Kidney (tissue), 14 donors: Measurements from ENCODE around the gene AQP3. TPM values are rescaled to one million over a fixed set of nuclear protein-coding genes. Genes with fewer than 3 reads are reported as not detected.

Experiments
- DNase-seq, 5 donors: peaks; one replicate each; pipeline ENCODE4 v3.0.0-alpha.2; 2013 to 2020
- FAIRE-seq: peaks from 2 replicates; lab custom pipeline; 2012; peaks lifted over from hg19 to GRCh38; lab: Jason Lieb, UNC
- H3K27ac ChIP-seq, 2 donors: one replicate each; pipeline ENCODE4 v1.7.0; 2013; ENCODE audit warnings: low read depth in 2 of 2, low read length in 2 of 2, inconsistent platforms in 1 of 2
- H3K27me3 ChIP-seq: one replicate; pipeline ENCODE4 v1.7.1; 2013; ENCODE audit warnings: low read length, inconsistent platforms; ENCODE audit not compliant: control insufficient read depth, insufficient read depth
- H3K36me3 ChIP-seq, 3 donors: one replicate each; pipeline versions ENCODE4 v1.7.0 to v1.7.1; 2013; ENCODE audit warnings: low read length in 3 of 3, control low read depth in 1 of 3, inconsistent platforms in 1 of 3; ENCODE audit not compliant: insufficient read depth in 3 of 3, control insufficient read depth in 2 of 3
- H3K4me1 ChIP-seq, 3 donors: one replicate each; pipeline versions ENCODE4 v1.7.0 to v1.7.1; 2013; ENCODE audit warnings: low read length in 3 of 3, inconsistent platforms in 1 of 3, low read depth in 1 of 3; ENCODE audit not compliant: control insufficient read depth in 2 of 3, insufficient read depth in 2 of 3
- H3K4me3 ChIP-seq, 3 donors: one replicate each; pipeline versions ENCODE4 v1.7.0 to v1.8.1; 2013; ENCODE audit warnings: low read length in 3 of 3, control low read depth in 1 of 3, inconsistent platforms in 1 of 3
- H3K9ac ChIP-seq, 3 donors: one replicate each; pipeline versions ENCODE4 v1.7.0 to v1.7.1; 2013; ENCODE audit warnings: low read length in 3 of 3, control low read depth in 1 of 3, inconsistent platforms in 1 of 3
- H3K9me3 ChIP-seq, 3 donors: one replicate each; pipeline versions ENCODE4 v1.7.0 to v1.7.1; 2013; ENCODE audit warnings: low read length in 3 of 3, control low read depth in 1 of 3, inconsistent platforms in 1 of 3; ENCODE audit not compliant: control insufficient read depth in 2 of 3, insufficient read depth in 1 of 3
- CTCF ChIP-seq: IDR thresholded peaks from 3 replicates; pipeline ENCODE4 v1.5.1; 2012; ENCODE audit warnings: mild to moderate bottlenecking, moderate library complexity, borderline replicate concordance; ENCODE audit not compliant: insufficient read depth; ENCODE audit errors: extremely low read depth
- intact Hi-C: fragments of 100-400 bp; cut with DNase I; formaldehyde crosslinking; loops from one replicate; pipeline ENCODE4 v1.11.1; 2022
- polyA plus RNA-seq: library from polyadenylated mRNA; stranded (reverse); fragments of 350-450 nt; fragmentation: Illumina TruSeq; extraction: RNeasy Lipid Tissue Mini Kit (QIAGEN cat#74804); gene quantifications from one replicate; pipeline ENCODE4 v1.2.3, GENCODE V29; 2014; ENCODE audit warnings: low read depth, low replicate concordance; ENCODE audit not compliant: insufficient read depth
- total RNA-seq: library from RNA; stranded (reverse); fragmentation: NEBNext Ultra II Directional; extraction: Animal tissue kit (Norgen Biotek cat#: 25700); gene quantifications from one replicate; pipeline ENCODE4 v1.2.1, GENCODE V29; 2021
- donor health status: control.
- donor health status: control.
- donor health status: control.
- donor health status: control.
- donor health status: control.
- donor health status: DM: yes; HTN: yes; CAD: no.
- donor health status: Normal renal cell carcinoma (clear cell type).

The AQP3 gene
- total and polyA plus RNA-seq, 2 donors from 2014 or later, result 135 to 401 TPM

- Histone ChIP-seq H3K4me3 (no peak overlapping the region), H3K27ac (no peak overlapping the region), H3K9ac (no peak overlapping the region), H3K9me3 (no peaks in the 10 kb centered on the region), H3K4me1 (peaks cover 0 to 8% (median 0%) of the 10 kb centered on the region in 3 donors), H3K36me3 (no peaks in the 10 kb centered on the region), H3K27me3 (no peaks in the 10 kb centered on the region)
- DNase-seq, result no peak
- intact Hi-C loops, result no loop called here
- FAIRE-seq, result no peak
- no peak for TF ChIP-seq CTCF
Observed at GRCh38 chr9:33414889-33415500, 32.4 kb downstream of the AQP3 start.

GRCh38 chr9:33414268-33414667, 33.1 kb downstream of the AQP3 start:
- no peaks in the 10 kb centered on the region for H3K27me3 ChIP-seq
- DNase-seq, result no peak
- no peak overlapping the region for H3K27ac ChIP-seq
- no peaks in the 10 kb centered on the region for H3K9me3 ChIP-seq
- no peak for FAIRE-seq
- intact Hi-C loops, result no loop called here
- no peak overlapping the region for H3K4me3 ChIP-seq
- H3K36me3 ChIP-seq, result no peaks in the 10 kb centered on the region
- peaks cover 0 to 8% (median 0%) of the 10 kb centered on the region in 3 donors for H3K4me1 ChIP-seq
- TF ChIP-seq CTCF, result no peak
- no peak overlapping the region for H3K9ac ChIP-seq

- intact Hi-C loops, result no loop called here
- DNase-seq, result no peak
Observed at GRCh38 chr9:33408087-33408486, 39.3 kb downstream of the AQP3 start.

More at GRCh38 chr9:33408087-33408486, 39.3 kb downstream of the AQP3 start:
- TF ChIP-seq CTCF, result no peak
- Histone ChIP-seq H3K27me3 (no peaks in the 10 kb centered on the region), H3K36me3 (no peaks in the 10 kb centered on the region), H3K9ac (no peak overlapping the region), H3K27ac (no peak overlapping the region), H3K4me3 (no peak overlapping the region), H3K9me3 (no peaks in the 10 kb centered on the region), H3K4me1 (peaks cover 0 to 8% (median 0%) of the 10 kb centered on the region in 3 donors)
- FAIRE-seq, result no peak
